NAMALWA (cell line): ENCODE results near the gene CSPG4.
A peak's percentile ranks its signal among the peaks of the same experiment; 100 is the strongest.

ENCODE experiments used
- DNase-seq: peaks from one replicate; pipeline ENCODE4 v3.0.0-alpha.2; 2015; ENCODE audit warnings: low spot score

CSPG4 gene

GRCh38 chr15:75669191-75669878 lies 43.3 kb downstream of the CSPG4 start:
- no peak for DNase-seq

GRCh38 chr15:75666823-75667501 lies 45.7 kb downstream of the CSPG4 start:
- DNase-seq, result peak; percentile 26

- no peak for DNase-seq
Measured at GRCh38 chr15:75663931-75664421, 48.7 kb downstream of the CSPG4 start.

- no peak for DNase-seq
Measured at GRCh38 chr15:75662823-75663519, 49.7 kb downstream of the CSPG4 start.

GRCh38 chr15:75661756-75662140 lies 50.9 kb downstream of the CSPG4 start:
- no peak for DNase-seq

GRCh38 chr15:75661100-75661755 lies 51.4 kb downstream of the CSPG4 start:
- DNase-seq, result no peak

- no peak for DNase-seq
Measured at GRCh38 chr15:75659928-75660645, 52.6 kb downstream of the CSPG4 start.

GRCh38 chr15:75659141-75659771 lies 53.4 kb downstream of the CSPG4 start:
- DNase-seq, result no peak

GRCh38 chr15:75656813-75657212 lies 55.8 kb downstream of the CSPG4 start:
- no peak for DNase-seq

GRCh38 chr15:75656331-75656730 lies 56.3 kb downstream of the CSPG4 start:
- DNase-seq, result no peak

GRCh38 chr15:75655931-75656330 lies 56.7 kb downstream of the CSPG4 start:
- no peak for DNase-seq

GRCh38 chr15:75654201-75654907 lies 58.3 kb downstream of the CSPG4 start:
- no peak for DNase-seq

- no peak for DNase-seq
Measured at GRCh38 chr15:75653347-75653913, 59.2 kb downstream of the CSPG4 start.

- DNase-seq, result no peak
Measured at GRCh38 chr15:75651810-75652543, 60.7 kb downstream of the CSPG4 start.

GRCh38 chr15:75650908-75651809 lies 61.5 kb downstream of the CSPG4 start:
- no peak for DNase-seq

- no peak for DNase-seq
Measured at GRCh38 chr15:75649848-75650247, 62.8 kb downstream of the CSPG4 start.

- no peak for DNase-seq
Measured at GRCh38 chr15:75649045-75649761, 63.4 kb downstream of the CSPG4 start.
